Right lobe of liver (tissue), 4 donors: ENCODE results near the gene SLC7A6OS.

Source experiments
- CTCF ChIP-seq, 4 donors: fragments of 200-600 bp in 3 of 4; fragments of 450-650 bp in 1 of 4; IDR thresholded peaks; one replicate each; pipeline versions ENCODE4 v1.5.1 to v1.8.0; 2016 to 2022; ENCODE audit warnings: antibody characterized with exemption in 4 of 4, mild to moderate bottlenecking in 2 of 4
- POLR2A ChIP-seq: fragments of 450-650 bp; IDR thresholded peaks from one replicate; pipeline ENCODE4 v1.6.1; 2017; ENCODE audit warnings: antibody characterized with exemption, mild to moderate bottlenecking
- donor health status: DM: no; HTN: no; CAD: no.
- donor health status: DM: no; HTN: no; CAD: no.
- donor health status: DM: no; HTN: yes; CAD: no.

- no peak for TF ChIP-seq CTCF (IDR thresholded peaks at IDR 0.05)
- no peak for TF ChIP-seq POLR2A
Observed at GRCh38 chr16:68347605-68348004, 36.9 kb upstream of the SLC7A6OS start.
